Measurements from ENCODE around the gene ACVR1C. TPM values are rescaled to one million over a fixed set of nuclear protein-coding genes. Genes with fewer than 3 reads are reported as not detected.
"Not testable (repeated sequence)": the region's sequence is repeated elsewhere in the genome, so short reads cannot be mapped to it uniquely, and the experiment has no call there.

ACVR1C gene
- total RNA-seq, 1 donor from 2014 or later, result 1.8 TPM

- intact Hi-C loops (cut with micrococcal nuclease), result no loop called here
Observed at GRCh38 chr2:157587576-157587975, 41.1 kb downstream of the ACVR1C start.

GRCh38 chr2:157574165-157574564, 54.5 kb downstream of the ACVR1C start:
- intact Hi-C loops (cut with micrococcal nuclease), result no loop called here

GRCh38 chr2:157572725-157573124, 55.9 kb downstream of the ACVR1C start:
- intact Hi-C loops (cut with micrococcal nuclease), result no loop called here

- intact Hi-C loops (cut with micrococcal nuclease), result not testable (repeated sequence)
Observed at GRCh38 chr2:157566623-157567022, 62.0 kb downstream of the ACVR1C start.

- intact Hi-C loops (cut with micrococcal nuclease), result not testable (repeated sequence)
Observed at GRCh38 chr2:157566113-157566512, 62.6 kb downstream of the ACVR1C start.

- intact Hi-C loops (cut with micrococcal nuclease), result no loop called here
Observed at GRCh38 chr2:157565550-157565949, 63.1 kb downstream of the ACVR1C start.

- intact Hi-C loops (cut with micrococcal nuclease), result no loop called here
Observed at GRCh38 chr2:157559890-157560289, 68.8 kb downstream of the ACVR1C start.

- intact Hi-C loops (cut with micrococcal nuclease), result no loop called here
Observed at GRCh38 chr2:157559461-157559860, 69.2 kb downstream of the ACVR1C start.

GRCh38 chr2:157559061-157559460, 69.6 kb downstream of the ACVR1C start:
- intact Hi-C loops (cut with micrococcal nuclease), result no loop called here

- intact Hi-C loops (cut with micrococcal nuclease), result no loop called here
Observed at GRCh38 chr2:157557770-157558169, 70.9 kb downstream of the ACVR1C start.

- intact Hi-C loops (cut with micrococcal nuclease), result no loop called here
Observed at GRCh38 chr2:157540102-157540501, 88.6 kb downstream of the ACVR1C start.

- intact Hi-C loops (cut with micrococcal nuclease), result no loop called here
Observed at GRCh38 chr2:157538064-157538463, 90.6 kb downstream of the ACVR1C start.

- intact Hi-C loops (cut with micrococcal nuclease), result no loop called here
Observed at GRCh38 chr2:157536815-157537214, 91.8 kb downstream of the ACVR1C start.

GRCh38 chr2:157528963-157529751, 99.5 kb downstream of the ACVR1C start:
- intact Hi-C loops (cut with micrococcal nuclease), result no loop called here

- intact Hi-C loops (cut with micrococcal nuclease), result no loop called here
Observed at GRCh38 chr2:157526070-157526469, 102.6 kb downstream of the ACVR1C start.

- intact Hi-C loops (cut with micrococcal nuclease), result no loop called here
Observed at GRCh38 chr2:157523270-157524247, 105.1 kb downstream of the ACVR1C start.

- intact Hi-C loops (cut with micrococcal nuclease), result not testable (repeated sequence)
Observed at GRCh38 chr2:157514966-157515365, 113.7 kb downstream of the ACVR1C start.

- intact Hi-C loops (cut with micrococcal nuclease), result no loop called here
Observed at GRCh38 chr2:157509744-157510143, 118.9 kb downstream of the ACVR1C start.

GRCh38 chr2:157508676-157509075, 120.0 kb downstream of the ACVR1C start:
- intact Hi-C loops (cut with micrococcal nuclease), result no loop called here

- intact Hi-C loops (cut with micrococcal nuclease), result no loop called here
Observed at GRCh38 chr2:157506586-157506985, 122.1 kb downstream of the ACVR1C start.

GRCh38 chr2:157504623-157505022, 124.0 kb downstream of the ACVR1C start:
- intact Hi-C loops (cut with micrococcal nuclease), result no loop called here

GRCh38 chr2:157501026-157501425, 127.6 kb downstream of the ACVR1C start:
- intact Hi-C loops (cut with micrococcal nuclease), result no loop called here

Measured in T-helper 1 cell treated with Interleukin-12 subunit alpha and Interleukin-12 subunit beta and Interleukin-4 antibody, amounts not matched to agents 30 ng/mL and 1 ng/mL, for 36 hours (primary cell).